ENCODE data around the gene CREB3L4.

CREB3L4 gene

GRCh38 chr1:154019940-154020339, 52.2 kb downstream of the CREB3L4 start:
- in situ Hi-C loops (cut with HindIII; ENCODE audit: low pct_unique_long_range_greater_than_20kb, low sequenced_read_pairs) = no loop called here
- TF ChIP-seq JUND (IDR thresholded peaks at IDR 0.05; ENCODE audit: low read depth) = no peak
- no peak for DNase-seq (ENCODE audit: low read depth in 1 of 2, low spot score in 1 of 2)
